ENCODE data around the gene FRMD8.
A peak's percentile ranks its signal among the peaks of the same experiment; 100 is the strongest.

The FRMD8 gene

GRCh38 chr11:65426839-65427690 is 40.6 kb downstream of the FRMD8 start:
- no peak for TF ChIP-seq CTCF (IDR thresholded peaks at IDR 0.05; ENCODE audit: poor library complexity, severe bottlenecking)
- peaks cover 25% of the 10 kb centered on the region for H3K4me1 ChIP-seq (ENCODE audit: insufficient read depth, poor library complexity, severe bottlenecking)
- peaks cover 93% of the 10 kb centered on the region for H3K36me3 ChIP-seq (ENCODE audit: low read depth)
- H3K27ac ChIP-seq (ENCODE audit: poor library complexity, severe bottlenecking), result peak overlapping the region; percentile 97
- no peaks in the 10 kb centered on the region for H3K27me3 ChIP-seq (ENCODE audit: insufficient read depth, poor library complexity, severe bottlenecking)
- peak; percentile 45 for DNase-seq (ENCODE audit: low spot score)
- ATAC-seq (ENCODE audit: low read depth), result peak; percentile 19
- peak overlapping the region; percentile 76 for H3K4me3 ChIP-seq (ENCODE audit: severe bottlenecking)
- no peaks in the 10 kb centered on the region for H3K9me3 ChIP-seq (ENCODE audit: severe bottlenecking)

GRCh38 chr11:65427691-65428577 is 41.5 kb downstream of the FRMD8 start:
- Histone ChIP-seq H3K4me1 (ENCODE audit: insufficient read depth, poor library complexity, severe bottlenecking) (peaks cover 25% of the 10 kb centered on the region), H3K27me3 (ENCODE audit: insufficient read depth, poor library complexity, severe bottlenecking) (no peaks in the 10 kb centered on the region), H3K9me3 (ENCODE audit: severe bottlenecking) (no peaks in the 10 kb centered on the region), H3K27ac (ENCODE audit: poor library complexity, severe bottlenecking) (peak overlapping the region; percentile 97), H3K4me3 (ENCODE audit: severe bottlenecking) (peak overlapping the region; percentile 76), H3K36me3 (ENCODE audit: low read depth) (peaks cover 100% of the 10 kb centered on the region)
- DNase-seq (ENCODE audit: low spot score) (peak; percentile 45), ATAC-seq (ENCODE audit: low read depth) (peak; percentile 15)
- no peak for TF ChIP-seq CTCF (IDR thresholded peaks at IDR 0.05; ENCODE audit: poor library complexity, severe bottlenecking)

GRCh38 chr11:65428578-65429067 is 42.2 kb downstream of the FRMD8 start:
- no peak for DNase-seq (ENCODE audit: low spot score)
- Histone ChIP-seq H3K4me1 (ENCODE audit: insufficient read depth, poor library complexity, severe bottlenecking) (peaks cover 30% of the 10 kb centered on the region), H3K36me3 (ENCODE audit: low read depth) (peaks cover 100% of the 10 kb centered on the region), H3K27me3 (ENCODE audit: insufficient read depth, poor library complexity, severe bottlenecking) (no peaks in the 10 kb centered on the region), H3K9me3 (ENCODE audit: severe bottlenecking) (no peaks in the 10 kb centered on the region), H3K27ac (ENCODE audit: poor library complexity, severe bottlenecking) (peak overlapping the region; percentile 97), H3K4me3 (ENCODE audit: severe bottlenecking) (peak overlapping the region; percentile 76)
- no peak for TF ChIP-seq CTCF (IDR thresholded peaks at IDR 0.05; ENCODE audit: poor library complexity, severe bottlenecking)
- ATAC-seq (ENCODE audit: low read depth), result peak; percentile 1; the same call in 2 of the 3 replicates

- H3K4me1 ChIP-seq (ENCODE audit: insufficient read depth, poor library complexity, severe bottlenecking), result peaks cover 30% of the 10 kb centered on the region
- peak overlapping the region; percentile 97 for H3K27ac ChIP-seq (ENCODE audit: poor library complexity, severe bottlenecking)
- H3K9me3 ChIP-seq (ENCODE audit: severe bottlenecking), result no peaks in the 10 kb centered on the region
- H3K27me3 ChIP-seq (ENCODE audit: insufficient read depth, poor library complexity, severe bottlenecking), result no peaks in the 10 kb centered on the region
- TF ChIP-seq CTCF (IDR thresholded peaks at IDR 0.05; ENCODE audit: poor library complexity, severe bottlenecking), result no peak
- DNase-seq (ENCODE audit: low spot score) (peak; percentile 32), ATAC-seq (ENCODE audit: low read depth) (no peak)
- H3K36me3 ChIP-seq (ENCODE audit: low read depth), result peaks cover 100% of the 10 kb centered on the region
- peak overlapping the region; percentile 1 for H3K4me3 ChIP-seq (ENCODE audit: severe bottlenecking)
These were observed 42.7 kb downstream of the FRMD8 start for GRCh38 chr11:65429068-65429681.

Data from RWPE2 (cell line).